CMK (cell line): ENCODE measurements around the gene ONECUT2.
A peak's percentile ranks its signal among the peaks of the same experiment; 100 is the strongest.
"Not testable (repeated sequence)": the region's sequence is repeated elsewhere in the genome, so short reads cannot be mapped to it uniquely, and the experiment has no call there.

Source experiments
- DNase-seq: peaks from one replicate; pipeline ENCODE4 v3.0.0-alpha.2; 2010; ENCODE audit warnings: low read depth

The ONECUT2 gene

GRCh38 chr18:57434536-57435494, at the start of gene ONECUT2:
Gene ONECUT2, plus strand, starts transcription at chr18:57435374. Its CDS starts 343 bp downstream, at chr18:57435717.
- DNase-seq = peak; percentile 62

- no peak for DNase-seq
Measured at GRCh38 chr18:57389271-57389670, 45.9 kb upstream of the ONECUT2 start.

GRCh38 chr18:57390044-57390443, 45.1 kb upstream of the ONECUT2 start:
- no peak for DNase-seq

- not testable (repeated sequence) for DNase-seq
Measured at GRCh38 chr18:57394749-57395148, 40.4 kb upstream of the ONECUT2 start.

- not testable (repeated sequence) for DNase-seq
Measured at GRCh38 chr18:57396831-57397230, 38.3 kb upstream of the ONECUT2 start.

GRCh38 chr18:57397440-57398132, 37.6 kb upstream of the ONECUT2 start:
- no peak for DNase-seq

- no peak for DNase-seq
Measured at GRCh38 chr18:57404345-57404744, 30.8 kb upstream of the ONECUT2 start.

GRCh38 chr18:57409650-57410049, 25.5 kb upstream of the ONECUT2 start:
- no peak for DNase-seq

- no peak for DNase-seq
Measured at GRCh38 chr18:57410749-57411148, 24.4 kb upstream of the ONECUT2 start.

- DNase-seq = no peak
Measured at GRCh38 chr18:57416542-57416941, 18.6 kb upstream of the ONECUT2 start.

GRCh38 chr18:57422313-57422872, 12.8 kb upstream of the ONECUT2 start:
- DNase-seq = no peak

GRCh38 chr18:57423821-57424220, 11.4 kb upstream of the ONECUT2 start:
- DNase-seq = no peak

GRCh38 chr18:57425096-57425495, 10.1 kb upstream of the ONECUT2 start:
- no peak for DNase-seq

GRCh38 chr18:57426187-57426586, 9.0 kb upstream of the ONECUT2 start:
- no peak for DNase-seq

- no peak for DNase-seq
Measured at GRCh38 chr18:57427429-57428201, 7.6 kb upstream of the ONECUT2 start.

GRCh38 chr18:57428221-57429150, 6.7 kb upstream of the ONECUT2 start:
- DNase-seq = no peak

GRCh38 chr18:57429167-57430078, 5.8 kb upstream of the ONECUT2 start:
- DNase-seq = no peak

- DNase-seq = no peak
Measured at GRCh38 chr18:57430079-57431001, 4.8 kb upstream of the ONECUT2 start.

GRCh38 chr18:57431002-57431382, 4.2 kb upstream of the ONECUT2 start:
- DNase-seq = no peak
